ENCODE results near the gene MRPL22.
"Not testable (repeated sequence)": the region's sequence is repeated elsewhere in the genome, so short reads cannot be mapped to it uniquely, and the experiment has no call there.

DNA sequence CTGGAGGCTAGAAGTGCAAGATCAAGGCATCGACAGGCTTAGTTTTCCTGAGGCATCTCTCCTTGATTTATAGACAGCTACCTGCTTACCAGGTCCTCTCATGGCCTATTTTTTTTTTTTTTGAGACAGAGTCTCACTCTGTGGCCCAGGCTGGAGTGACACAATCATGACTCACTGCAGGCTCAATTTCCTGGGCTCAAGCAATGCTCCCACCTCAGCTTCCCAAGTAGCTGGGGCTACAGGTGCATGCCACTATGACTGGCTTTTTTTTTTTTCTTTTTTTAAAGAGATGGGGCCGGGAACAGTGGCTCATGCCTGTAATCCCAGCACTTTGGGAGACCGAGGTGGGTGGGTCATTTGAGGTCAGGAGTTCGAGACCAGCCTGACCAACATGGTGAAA lies 61.8 kb downstream of the MRPL22 start:
- TF ChIP-seq, protein P1, sequence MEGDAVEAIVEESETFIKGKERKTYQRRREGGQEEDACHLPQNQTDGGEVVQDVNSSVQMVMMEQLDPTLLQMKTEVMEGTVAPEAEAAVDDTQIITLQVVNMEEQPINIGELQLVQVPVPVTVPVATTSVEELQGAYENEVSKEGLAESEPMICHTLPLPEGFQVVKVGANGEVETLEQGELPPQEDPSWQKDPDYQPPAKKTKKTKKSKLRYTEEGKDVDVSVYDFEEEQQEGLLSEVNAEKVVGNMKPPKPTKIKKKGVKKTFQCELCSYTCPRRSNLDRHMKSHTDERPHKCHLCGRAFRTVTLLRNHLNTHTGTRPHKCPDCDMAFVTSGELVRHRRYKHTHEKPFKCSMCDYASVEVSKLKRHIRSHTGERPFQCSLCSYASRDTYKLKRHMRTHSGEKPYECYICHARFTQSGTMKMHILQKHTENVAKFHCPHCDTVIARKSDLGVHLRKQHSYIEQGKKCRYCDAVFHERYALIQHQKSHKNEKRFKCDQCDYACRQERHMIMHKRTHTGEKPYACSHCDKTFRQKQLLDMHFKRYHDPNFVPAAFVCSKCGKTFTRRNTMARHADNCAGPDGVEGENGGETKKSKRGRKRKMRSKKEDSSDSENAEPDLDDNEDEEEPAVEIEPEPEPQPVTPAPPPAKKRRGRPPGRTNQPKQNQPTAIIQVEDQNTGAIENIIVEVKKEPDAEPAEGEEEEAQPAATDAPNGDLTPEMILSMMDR (conservative IDR thresholded peaks at IDR 0.05 in 1 of 2, IDR thresholded peaks at IDR 0.05 in 1 of 2; ENCODE audit: extremely low read depth in 1 of 2, insufficient read depth in 1 of 2, low read depth in 1 of 2, low read length in 2 of 2), result not testable (repeated sequence)
- not testable (repeated sequence) for TF ChIP-seq EZH2 (IDR thresholded peaks at IDR 0.05; ENCODE audit: borderline replicate concordance, low read length)

All from mammary epithelial cell (primary cell).